Measurements from ENCODE around the gene LRRFIP2.
"Not testable (repeated sequence)": the region's sequence is repeated elsewhere in the genome, so short reads cannot be mapped to it uniquely, and the experiment has no call there.

LRRFIP2 gene

GRCh38 chr3:37189109-37189508, 14.7 kb upstream of the LRRFIP2 start:
- no peak for DNase-seq (ENCODE audit: low read depth)

- no peak for DNase-seq (ENCODE audit: low read depth)
Observed at GRCh38 chr3:37183976-37184375, 9.6 kb upstream of the LRRFIP2 start.

GRCh38 chr3:37183375-37183831, 9.0 kb upstream of the LRRFIP2 start:
- no peak for DNase-seq (ENCODE audit: low read depth)

GRCh38 chr3:37182816-37183215, 8.4 kb upstream of the LRRFIP2 start:
- no peak for DNase-seq (ENCODE audit: low read depth)

GRCh38 chr3:37181756-37182155, 7.4 kb upstream of the LRRFIP2 start:
- no peak for DNase-seq (ENCODE audit: low read depth)

- no peak for DNase-seq (ENCODE audit: low read depth)
Observed at GRCh38 chr3:37179144-37179967, 5.0 kb upstream of the LRRFIP2 start.

- DNase-seq (ENCODE audit: low read depth), result no peak
Observed at GRCh38 chr3:37173806-37174205, 576 bp downstream of the LRRFIP2 start.

GRCh38 chr3:37171144-37171543, 3.2 kb downstream of the LRRFIP2 start:
- DNase-seq (ENCODE audit: low read depth), result no peak

GRCh38 chr3:37170513-37170912, 3.9 kb downstream of the LRRFIP2 start:
- no peak for DNase-seq (ENCODE audit: low read depth)

- no peak for DNase-seq (ENCODE audit: low read depth)
Observed at GRCh38 chr3:37170060-37170459, 4.3 kb downstream of the LRRFIP2 start.

- no peak for DNase-seq (ENCODE audit: low read depth)
Observed at GRCh38 chr3:37168896-37169295, 5.5 kb downstream of the LRRFIP2 start.

- DNase-seq (ENCODE audit: low read depth), result no peak
Observed at GRCh38 chr3:37163262-37164015, 10.9 kb downstream of the LRRFIP2 start.

GRCh38 chr3:37162501-37163245, 11.7 kb downstream of the LRRFIP2 start:
- DNase-seq (ENCODE audit: low read depth), result no peak

GRCh38 chr3:37161351-37161750, 13.0 kb downstream of the LRRFIP2 start:
- DNase-seq (ENCODE audit: low read depth), result no peak

GRCh38 chr3:37155782-37156181, 18.6 kb downstream of the LRRFIP2 start:
- DNase-seq (ENCODE audit: low read depth), result no peak

- DNase-seq (ENCODE audit: low read depth), result no peak
Observed at GRCh38 chr3:37154668-37155314, 19.6 kb downstream of the LRRFIP2 start.

GRCh38 chr3:37150621-37151020, 23.8 kb downstream of the LRRFIP2 start:
- no peak for DNase-seq (ENCODE audit: low read depth)

- DNase-seq (ENCODE audit: low read depth), result no peak
Observed at GRCh38 chr3:37149257-37149656, 25.1 kb downstream of the LRRFIP2 start.

GRCh38 chr3:37148208-37148607, 26.2 kb downstream of the LRRFIP2 start:
- DNase-seq (ENCODE audit: low read depth), result no peak

- no peak for DNase-seq (ENCODE audit: low read depth)
Observed at GRCh38 chr3:37147666-37148065, 26.7 kb downstream of the LRRFIP2 start.

GRCh38 chr3:37146927-37147326, 27.5 kb downstream of the LRRFIP2 start:
- not testable (repeated sequence) for DNase-seq (ENCODE audit: low read depth)

GRCh38 chr3:37145611-37146010, 28.8 kb downstream of the LRRFIP2 start:
- DNase-seq (ENCODE audit: low read depth), result no peak
